ENCODE measurements around the gene PDE4B.

Gene PDE4B

DNA sequence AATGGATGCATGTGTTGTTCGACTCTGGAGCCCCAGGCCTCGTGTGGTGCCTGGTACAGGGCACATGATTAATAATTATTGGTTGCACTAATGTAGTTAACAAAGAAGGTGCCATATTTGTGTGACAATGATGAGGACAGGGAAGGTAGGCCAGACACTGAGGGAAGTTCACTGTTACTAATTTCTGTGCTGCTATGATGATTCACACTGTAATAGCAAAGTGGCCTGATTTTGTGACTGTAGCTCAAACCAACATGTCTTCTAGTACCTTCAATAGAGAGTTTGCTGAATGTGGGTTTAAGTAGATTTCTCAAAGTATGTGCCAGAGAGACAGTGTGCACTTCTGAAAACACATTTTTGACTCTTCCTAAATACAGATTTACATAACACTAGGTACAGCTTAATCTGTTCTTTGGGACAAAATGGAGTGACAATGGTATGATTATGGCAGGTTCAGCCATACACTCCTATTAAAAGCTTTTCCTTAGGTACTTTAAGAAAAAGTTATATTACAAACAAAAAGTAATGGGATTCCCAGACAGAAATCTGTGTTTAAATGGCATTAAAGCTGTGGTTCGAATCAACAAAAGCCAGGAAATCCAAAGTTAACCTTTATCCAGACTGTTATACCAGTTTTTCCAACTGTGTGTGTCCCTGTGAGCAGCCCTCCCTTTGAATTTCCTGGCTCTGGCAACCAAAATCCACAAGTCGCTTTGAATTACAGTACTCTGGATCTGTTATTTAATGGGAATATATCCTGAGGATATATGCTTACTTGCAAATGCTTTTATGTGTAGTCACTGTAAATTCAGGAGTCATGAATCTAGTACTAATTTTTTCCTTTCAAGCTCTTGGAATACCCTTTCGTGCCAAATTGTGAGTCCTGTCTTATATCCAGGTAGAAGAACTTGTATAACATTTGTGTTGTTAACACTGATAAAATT, 464.2 kb downstream of the PDE4B start:
- no peaks in the 10 kb centered on the region for H3K9me3 ChIP-seq (ENCODE audit: control insufficient read depth in 5 of 5, low read length in 5 of 5)
- H3K9ac ChIP-seq (ENCODE audit: low read length in 5 of 5) = no peak overlapping the region
- H3K36me3 ChIP-seq (ENCODE audit: control insufficient read depth in 5 of 5, insufficient read depth in 5 of 5, low read length in 5 of 5) = no peaks in the 10 kb centered on the region
- H3K27me3 ChIP-seq (ENCODE audit: control insufficient read depth in 5 of 5, insufficient read depth in 4 of 5, low read length in 5 of 5) = no peaks in the 10 kb centered on the region
- no peak overlapping the region for H3K4me3 ChIP-seq (ENCODE audit: low read depth in 1 of 5, low read length in 5 of 5)
- H3K4me1 ChIP-seq (ENCODE audit: control insufficient read depth in 5 of 5, insufficient read depth in 5 of 5, low read length in 5 of 5) = peaks cover 0 to 17% (median 0%) of the 10 kb centered on the region in 5 donors
- no peak overlapping the region for H3K27ac ChIP-seq (ENCODE audit: low read depth, low read length)

DNA sequence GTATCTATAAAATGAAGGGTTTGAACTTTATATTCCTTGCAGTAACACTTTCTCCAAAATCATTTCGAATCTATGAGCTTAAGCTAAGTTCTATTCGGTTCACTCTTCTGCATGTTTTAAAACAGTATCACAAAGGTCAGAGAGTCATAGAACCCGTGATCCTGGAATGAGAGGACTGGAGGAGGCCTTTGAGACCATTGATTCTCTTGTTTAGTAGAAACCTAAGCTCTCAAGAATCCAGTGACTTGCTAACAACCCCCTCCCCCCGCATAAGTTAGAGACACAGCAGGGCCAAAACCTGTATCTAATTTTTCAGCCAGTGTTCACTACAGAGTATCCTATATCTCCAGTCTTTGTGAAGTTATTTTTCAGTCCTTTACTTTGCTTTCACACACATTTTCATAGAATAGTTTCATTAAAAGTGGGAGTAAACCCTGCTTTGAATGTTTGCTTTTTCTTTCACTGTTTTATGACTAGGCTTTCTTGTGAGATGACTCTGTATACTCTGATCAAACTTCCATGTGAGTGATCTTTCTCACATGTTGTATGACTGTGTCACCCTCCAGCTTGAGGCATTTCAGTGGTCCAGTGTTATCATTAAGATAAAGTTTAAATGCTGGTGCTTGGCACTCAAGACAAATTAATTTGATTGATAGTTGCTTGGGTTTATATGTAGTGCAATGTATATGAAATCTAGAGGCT, 465.9 kb downstream of the PDE4B start:
- no peaks in the 10 kb centered on the region for H3K36me3 ChIP-seq (ENCODE audit: control insufficient read depth in 5 of 5, insufficient read depth in 5 of 5, low read length in 5 of 5)
- no peaks in the 10 kb centered on the region for H3K9me3 ChIP-seq (ENCODE audit: control insufficient read depth in 5 of 5, low read length in 5 of 5)
- H3K4me3 ChIP-seq (ENCODE audit: low read depth in 1 of 5, low read length in 5 of 5) = no peak overlapping the region
- no peak overlapping the region for H3K9ac ChIP-seq (ENCODE audit: low read length in 5 of 5)
- no peak overlapping the region for H3K27ac ChIP-seq (ENCODE audit: low read depth, low read length)
- H3K27me3 ChIP-seq (ENCODE audit: control insufficient read depth in 5 of 5, insufficient read depth in 4 of 5, low read length in 5 of 5) = no peaks in the 10 kb centered on the region
- peaks cover 0 to 17% (median 0%) of the 10 kb centered on the region in 5 donors for H3K4me1 ChIP-seq (ENCODE audit: control insufficient read depth in 5 of 5, insufficient read depth in 5 of 5, low read length in 5 of 5)

- Histone ChIP-seq H3K27me3 (ENCODE audit: control insufficient read depth in 5 of 5, insufficient read depth in 4 of 5, low read length in 5 of 5) (no peaks in the 10 kb centered on the region), H3K27ac (ENCODE audit: low read depth, low read length) (no peak overlapping the region), H3K4me1 (ENCODE audit: control insufficient read depth in 5 of 5, insufficient read depth in 5 of 5, low read length in 5 of 5) (peaks cover 0 to 20% (median 0%) of the 10 kb centered on the region in 5 donors), H3K4me3 (ENCODE audit: low read depth in 1 of 5, low read length in 5 of 5) (no peak overlapping the region), H3K9ac (ENCODE audit: low read length in 5 of 5) (no peak overlapping the region), H3K36me3 (ENCODE audit: control insufficient read depth in 5 of 5, insufficient read depth in 5 of 5, low read length in 5 of 5) (no peaks in the 10 kb centered on the region), H3K9me3 (ENCODE audit: control insufficient read depth in 5 of 5, low read length in 5 of 5) (no peaks in the 10 kb centered on the region)
Measured at GRCh38 chr1:66261364-66261763, 468.7 kb downstream of the PDE4B start.

GRCh38 chr1:66262208-66262963, 469.7 kb downstream of the PDE4B start:
- no peak overlapping the region for H3K9ac ChIP-seq (ENCODE audit: low read length in 5 of 5)
- H3K36me3 ChIP-seq (ENCODE audit: control insufficient read depth in 5 of 5, insufficient read depth in 5 of 5, low read length in 5 of 5) = no peaks in the 10 kb centered on the region
- H3K9me3 ChIP-seq (ENCODE audit: control insufficient read depth in 5 of 5, low read length in 5 of 5) = no peaks in the 10 kb centered on the region
- peaks cover 0 to 14% (median 0%) of the 10 kb centered on the region in 5 donors for H3K4me1 ChIP-seq (ENCODE audit: control insufficient read depth in 5 of 5, insufficient read depth in 5 of 5, low read length in 5 of 5)
- no peak overlapping the region for H3K27ac ChIP-seq (ENCODE audit: low read depth, low read length)
- no peak overlapping the region for H3K4me3 ChIP-seq (ENCODE audit: low read depth in 1 of 5, low read length in 5 of 5)
- no peaks in the 10 kb centered on the region for H3K27me3 ChIP-seq (ENCODE audit: control insufficient read depth in 5 of 5, insufficient read depth in 4 of 5, low read length in 5 of 5)

DNA sequence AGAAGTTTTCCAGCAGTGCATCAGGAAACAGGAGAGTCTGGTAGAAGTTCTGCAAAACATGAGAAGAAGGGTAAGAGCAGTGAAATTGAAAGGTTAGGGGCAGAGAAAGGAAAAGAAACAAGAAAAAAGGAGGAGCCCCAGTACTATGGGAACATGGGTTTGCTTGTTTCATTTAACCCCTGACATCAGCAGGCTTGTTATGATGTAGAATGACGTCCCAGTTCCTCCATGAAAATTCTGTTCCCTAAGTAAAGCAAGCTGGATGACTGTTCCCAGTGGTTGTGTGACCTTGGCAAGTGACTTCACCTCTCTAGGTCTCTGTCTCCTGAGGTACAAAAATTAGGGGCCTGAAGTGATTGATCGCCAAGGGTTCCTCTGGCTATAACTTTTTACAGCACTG, 472.6 kb downstream of the PDE4B start:
- H3K9me3 ChIP-seq (ENCODE audit: control insufficient read depth in 5 of 5, low read length in 5 of 5) = no peaks in the 10 kb centered on the region
- no peak overlapping the region for H3K9ac ChIP-seq (ENCODE audit: low read length in 5 of 5)
- no peak overlapping the region for H3K27ac ChIP-seq (ENCODE audit: low read depth, low read length)
- H3K36me3 ChIP-seq (ENCODE audit: control insufficient read depth in 5 of 5, insufficient read depth in 5 of 5, low read length in 5 of 5) = no peaks in the 10 kb centered on the region
- H3K4me1 ChIP-seq (ENCODE audit: control insufficient read depth in 5 of 5, insufficient read depth in 5 of 5, low read length in 5 of 5) = peaks cover 0 to 14% (median 3%) of the 10 kb centered on the region in 5 donors
- no peak overlapping the region for H3K4me3 ChIP-seq (ENCODE audit: low read depth in 1 of 5, low read length in 5 of 5)
- H3K27me3 ChIP-seq (ENCODE audit: control insufficient read depth in 5 of 5, insufficient read depth in 4 of 5, low read length in 5 of 5) = no peaks in the 10 kb centered on the region

- no peaks in the 10 kb centered on the region for H3K36me3 ChIP-seq (ENCODE audit: control insufficient read depth in 5 of 5, insufficient read depth in 5 of 5, low read length in 5 of 5)
- H3K4me1 ChIP-seq (ENCODE audit: control insufficient read depth in 5 of 5, insufficient read depth in 5 of 5, low read length in 5 of 5) = peaks cover 0 to 19% (median 9%) of the 10 kb centered on the region in 5 donors
- H3K27ac ChIP-seq (ENCODE audit: low read depth, low read length) = no peak overlapping the region
- no peak overlapping the region for H3K4me3 ChIP-seq (ENCODE audit: low read depth in 1 of 5, low read length in 5 of 5)
- H3K27me3 ChIP-seq (ENCODE audit: control insufficient read depth in 5 of 5, insufficient read depth in 4 of 5, low read length in 5 of 5) = no peaks in the 10 kb centered on the region
- H3K9ac ChIP-seq (ENCODE audit: low read length in 5 of 5) = no peak overlapping the region
- no peaks in the 10 kb centered on the region for H3K9me3 ChIP-seq (ENCODE audit: control insufficient read depth in 5 of 5, low read length in 5 of 5)
Measured at GRCh38 chr1:66265796-66266195, 473.1 kb downstream of the PDE4B start.

- H3K9ac ChIP-seq (ENCODE audit: low read length in 5 of 5) = no peak overlapping the region
- H3K4me3 ChIP-seq (ENCODE audit: low read depth in 1 of 5, low read length in 5 of 5) = no peak overlapping the region
- H3K4me1 ChIP-seq (ENCODE audit: control insufficient read depth in 5 of 5, insufficient read depth in 5 of 5, low read length in 5 of 5) = peaks cover 0 to 24% (median 13%) of the 10 kb centered on the region in 5 donors
- H3K27me3 ChIP-seq (ENCODE audit: control insufficient read depth in 5 of 5, insufficient read depth in 4 of 5, low read length in 5 of 5) = no peaks in the 10 kb centered on the region
- no peak overlapping the region for H3K27ac ChIP-seq (ENCODE audit: low read depth, low read length)
- H3K9me3 ChIP-seq (ENCODE audit: control insufficient read depth in 5 of 5, low read length in 5 of 5) = no peaks in the 10 kb centered on the region
- no peaks in the 10 kb centered on the region for H3K36me3 ChIP-seq (ENCODE audit: control insufficient read depth in 5 of 5, insufficient read depth in 5 of 5, low read length in 5 of 5)
Measured at GRCh38 chr1:66266350-66266749, 473.7 kb downstream of the PDE4B start.

- Histone ChIP-seq H3K9me3 (ENCODE audit: control insufficient read depth in 5 of 5, low read length in 5 of 5) (no peaks in the 10 kb centered on the region), H3K27ac (ENCODE audit: low read depth, low read length) (no peak overlapping the region), H3K4me3 (ENCODE audit: low read depth in 1 of 5, low read length in 5 of 5) (no peak overlapping the region), H3K27me3 (ENCODE audit: control insufficient read depth in 5 of 5, insufficient read depth in 4 of 5, low read length in 5 of 5) (no peaks in the 10 kb centered on the region), H3K36me3 (ENCODE audit: control insufficient read depth in 5 of 5, insufficient read depth in 5 of 5, low read length in 5 of 5) (no peaks in the 10 kb centered on the region), H3K9ac (ENCODE audit: low read length in 5 of 5) (no peak overlapping the region), H3K4me1 (ENCODE audit: control insufficient read depth in 5 of 5, insufficient read depth in 5 of 5, low read length in 5 of 5) (peaks cover under 1 to 24% (median 18%) of the 10 kb centered on the region in 5 donors)
Measured at GRCh38 chr1:66266756-66267155, 474.1 kb downstream of the PDE4B start.

GRCh38 chr1:66267201-66267940, 474.7 kb downstream of the PDE4B start:
- H3K36me3 ChIP-seq (ENCODE audit: control insufficient read depth in 5 of 5, insufficient read depth in 5 of 5, low read length in 5 of 5) = no peaks in the 10 kb centered on the region
- H3K4me1 ChIP-seq (ENCODE audit: control insufficient read depth in 5 of 5, insufficient read depth in 5 of 5, low read length in 5 of 5) = peaks cover 5 to 29% (median 24%) of the 10 kb centered on the region in 5 donors
- H3K4me3 ChIP-seq (ENCODE audit: low read depth in 1 of 5, low read length in 5 of 5) = no peak overlapping the region
- H3K27me3 ChIP-seq (ENCODE audit: control insufficient read depth in 5 of 5, insufficient read depth in 4 of 5, low read length in 5 of 5) = no peaks in the 10 kb centered on the region
- H3K9ac ChIP-seq (ENCODE audit: low read length in 5 of 5) = no peak overlapping the region
- no peak overlapping the region for H3K27ac ChIP-seq (ENCODE audit: low read depth, low read length)
- H3K9me3 ChIP-seq (ENCODE audit: control insufficient read depth in 5 of 5, low read length in 5 of 5) = no peaks in the 10 kb centered on the region
